ENCODE results near the gene TCEAL8.

DNA sequence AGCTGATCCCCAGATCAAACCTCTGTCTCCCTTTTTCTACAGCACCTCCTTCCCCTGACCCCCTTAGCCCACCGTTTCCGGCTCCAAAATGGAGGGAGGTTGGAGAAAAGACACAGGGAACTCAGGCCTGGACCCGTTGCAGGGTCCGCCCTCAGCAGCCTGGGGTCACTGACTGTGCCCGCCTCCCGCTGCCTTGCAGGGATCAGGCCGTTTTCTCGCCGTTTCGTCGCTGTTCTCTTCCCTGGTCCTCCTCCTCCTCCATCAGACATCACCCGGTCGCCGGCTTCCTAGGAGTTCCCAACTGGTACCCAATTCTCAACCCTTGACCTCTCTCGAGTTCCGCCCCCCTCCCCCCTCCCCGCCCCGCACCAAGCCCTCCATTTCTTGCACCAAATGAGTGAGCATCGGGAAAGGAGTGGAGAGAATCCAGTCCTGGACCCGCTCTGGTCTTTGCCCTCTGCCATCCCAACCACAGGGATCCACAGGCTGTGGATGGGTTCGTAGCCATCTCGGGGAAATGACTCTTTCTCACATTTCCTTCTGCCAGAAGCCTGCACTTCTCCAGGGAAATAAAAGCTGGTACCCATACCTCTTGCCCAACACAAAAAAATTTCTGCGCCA, 21.1 kb upstream of the TCEAL8 start:
- TF ChIP-seq POLR2A (IDR thresholded peaks at IDR 0.05; ENCODE audit: low read length), result no peak
- no peak for TF ChIP-seq GATA1 (IDR thresholded peaks at IDR 0.05; ENCODE audit: low read depth, low read length)

Measured in erythroblast (primary cell).